K562 treated with DMSO at 1 percent for 12 hours (cell line): ENCODE measurements around the gene ZC3HAV1L. TPM values are rescaled to one million over a fixed set of nuclear protein-coding genes. Genes with fewer than 3 reads are reported as not detected.

ENCODE experiments used
- total RNA-seq: library from RNA; unstranded; fragments of 300-600 nt; gene quantifications from 2 replicates; pipeline ENCODE4 v1.2.3, GENCODE V29; 2022; ENCODE audit not compliant: insufficient read depth

ZC3HAV1L gene, protein sequence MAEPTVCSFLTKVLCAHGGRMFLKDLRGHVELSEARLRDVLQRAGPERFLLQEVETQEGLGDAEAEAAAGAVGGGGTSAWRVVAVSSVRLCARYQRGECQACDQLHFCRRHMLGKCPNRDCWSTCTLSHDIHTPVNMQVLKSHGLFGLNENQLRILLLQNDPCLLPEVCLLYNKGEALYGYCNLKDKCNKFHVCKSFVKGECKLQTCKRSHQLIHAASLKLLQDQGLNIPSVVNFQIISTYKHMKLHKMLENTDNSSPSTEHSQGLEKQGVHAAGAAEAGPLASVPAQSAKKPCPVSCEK
- total RNA-seq: not detected in 2 replicates

DNA sequence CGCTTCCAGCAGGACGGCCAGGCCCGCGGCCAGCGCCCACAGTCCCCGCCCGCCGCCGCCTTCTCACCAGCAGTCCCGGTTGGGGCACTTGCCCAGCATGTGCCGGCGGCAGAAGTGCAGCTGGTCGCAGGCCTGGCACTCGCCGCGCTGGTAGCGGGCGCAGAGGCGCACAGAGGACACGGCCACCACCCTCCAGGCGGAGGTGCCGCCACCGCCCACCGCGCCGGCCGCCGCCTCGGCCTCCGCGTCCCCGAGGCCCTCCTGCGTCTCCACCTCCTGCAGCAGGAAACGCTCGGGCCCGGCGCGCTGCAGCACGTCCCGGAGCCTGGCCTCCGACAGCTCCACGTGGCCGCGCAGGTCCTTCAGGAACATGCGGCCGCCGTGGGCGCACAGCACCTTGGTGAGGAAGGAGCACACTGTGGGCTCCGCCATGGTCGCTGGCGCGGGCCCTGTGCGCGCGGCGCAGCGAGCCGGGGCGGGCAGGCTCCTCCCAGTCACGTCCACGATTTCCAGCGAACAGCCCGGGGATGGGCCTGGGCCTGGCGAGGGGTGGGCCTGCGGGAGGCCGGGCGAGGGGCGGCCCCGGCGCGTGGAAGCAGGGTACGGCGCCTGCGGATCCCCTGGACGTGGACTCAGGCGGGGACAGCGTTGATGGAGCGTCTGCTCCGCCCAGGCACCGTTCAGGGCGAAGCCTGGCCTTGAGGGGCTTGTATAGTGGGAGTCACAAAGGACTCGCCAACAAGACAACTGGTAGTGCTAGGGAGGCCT is at the start of gene ZC3HAV1L:
TSS of gene ZC3HAV1L (minus strand) at position 457 of the 768 bp plus-strand sequence. CDS start at position 432, 25 bp downstream.

DNA sequence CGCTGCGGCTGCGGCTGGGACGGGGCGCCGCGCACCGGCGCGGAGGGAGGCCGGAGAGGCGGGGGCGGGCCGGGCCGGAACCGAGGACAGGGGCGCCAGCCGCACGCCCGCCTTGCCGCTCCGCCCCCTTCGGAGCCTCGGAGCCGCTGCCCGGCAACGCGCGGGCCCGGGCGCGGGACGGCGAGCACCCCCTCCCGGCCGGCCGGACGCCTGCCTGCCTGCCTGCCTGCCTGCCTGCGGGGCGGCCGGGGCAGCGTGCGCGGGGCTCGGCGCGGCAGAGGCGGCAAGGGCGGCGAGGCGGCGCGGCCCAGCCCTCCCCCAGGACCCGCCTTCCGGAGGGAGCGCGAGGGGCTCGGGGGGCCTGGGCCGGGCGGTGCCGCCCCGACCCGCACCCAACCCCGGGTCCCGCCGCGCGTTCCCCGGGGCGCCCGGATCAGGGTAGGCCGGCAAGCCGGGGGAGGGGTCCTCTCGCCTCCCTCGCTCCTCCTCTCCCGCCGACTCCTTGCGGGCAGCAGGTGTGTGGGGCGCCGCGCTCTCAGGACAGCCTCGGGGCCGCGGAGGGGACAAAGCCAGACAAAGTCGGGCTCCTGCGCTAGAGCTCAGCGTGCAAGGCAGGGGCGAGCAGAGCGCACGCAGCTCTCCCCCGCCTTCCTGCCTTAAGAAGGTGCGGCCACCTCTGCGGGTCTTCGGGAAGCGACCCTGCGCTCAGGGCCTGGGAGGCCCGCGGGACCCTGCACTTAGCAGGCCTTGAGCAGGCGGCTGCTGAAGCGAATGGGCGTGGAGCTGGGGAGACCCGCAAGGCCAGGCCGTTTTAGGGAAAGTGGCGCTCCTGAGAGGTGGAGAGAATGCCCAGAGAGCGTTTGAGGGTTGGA is 54.3 kb downstream of the ZC3HAV1L start, which contains the start of gene KIAA1549:
TSS of gene KIAA1549 (minus strand) at position 58 of the 872 bp plus-strand sequence. CDS start 120 bp downstream, outside the sequence.

Other genes with a start within 250 kb of the ZC3HAV1L start
- not detected in 2 replicates for gene TMEM213, start 238.0 kb downstream of the ZC3HAV1L start, total RNA-seq
- not detected in 2 replicates for gene ATP6V0A4, start 237.8 kb downstream of the ZC3HAV1L start, total RNA-seq
- gene KIAA1549, start 54.7 kb downstream of the ZC3HAV1L start, total RNA-seq: 0.56 TPM in 1 of 2 replicates, not detected in the other
- gene ZC3HAV1, start 73.7 kb upstream of the ZC3HAV1L start, total RNA-seq: 14.1 and 40.1 TPM in 2 replicates
- 0.83 and 8.3 TPM in 2 replicates for gene UBN2, start 195.2 kb upstream of the ZC3HAV1L start, total RNA-seq